Measurements from ENCODE around the gene CAPN15. TPM values are rescaled to one million over a fixed set of nuclear protein-coding genes. Genes with fewer than 3 reads are reported as not detected.

The CAPN15 gene
- total and polyA plus RNA-seq, 11 donors: 12.0 to 35.5 (median 20.3) TPM

DNA sequence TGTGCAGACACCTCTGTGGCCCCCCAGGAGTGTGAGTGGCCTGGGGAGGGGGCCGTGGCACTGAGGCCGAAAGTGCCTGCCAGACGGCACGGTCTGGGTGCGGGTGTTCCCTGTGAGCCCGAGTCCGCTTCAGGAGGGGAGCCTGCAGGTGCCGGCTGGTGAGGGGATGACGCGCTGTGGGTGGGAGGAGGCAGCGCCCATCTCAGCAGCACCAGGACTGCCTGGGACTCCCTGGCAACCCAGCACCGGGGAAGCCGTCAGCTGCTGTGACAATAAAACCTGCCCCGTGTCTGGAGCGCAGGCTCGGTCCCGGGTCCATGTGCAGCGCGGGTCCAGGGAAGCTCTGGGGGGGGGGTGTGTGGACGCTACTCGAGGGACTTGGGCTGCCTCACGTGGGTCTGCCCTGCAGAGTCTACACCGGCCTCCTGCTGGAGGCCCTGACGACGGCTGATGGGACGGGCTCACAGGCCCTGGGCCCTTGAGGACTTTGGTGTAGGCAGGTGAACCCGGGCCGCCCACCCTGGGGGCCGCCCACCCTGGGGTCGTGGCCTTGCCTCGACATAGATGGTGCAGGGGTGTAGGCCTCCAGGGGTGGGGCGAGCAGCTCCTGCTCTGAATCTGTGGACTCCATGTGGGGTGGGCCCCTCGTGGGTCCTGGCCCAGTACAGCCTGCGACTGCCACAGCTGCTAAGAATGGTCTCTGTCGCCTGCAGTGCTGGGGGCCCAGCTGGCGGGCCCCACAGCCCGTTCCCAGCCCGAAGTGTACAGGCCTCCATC, 56.5 kb downstream of the CAPN15 start:
- Histone ChIP-seq H3K27me3 (no peaks in the 10 kb centered on the region), H3K27ac (peak overlapping the region in 3 of 12 donors; percentile 24 to 67 (median 60)), H3K4me3 (no peak overlapping the region), H3K36me3 (peaks cover 0 to 8% (median 0%) of the 10 kb centered on the region in 9 donors), H3K9me3 (no peaks in the 10 kb centered on the region), H3K4me1 (peaks cover 5 to 52% (median 19%) of the 10 kb centered on the region in 12 donors)
- WGBS, 4 donors: 44 to 59% (median 53%) methylated on average over 12 to 38 of the region's 38 CpGs
- ATAC-seq: no peak
- no peak for TF ChIP-seq POLR2A (IDR thresholded peaks at IDR 0.05)
- TF ChIP-seq, protein P1, sequence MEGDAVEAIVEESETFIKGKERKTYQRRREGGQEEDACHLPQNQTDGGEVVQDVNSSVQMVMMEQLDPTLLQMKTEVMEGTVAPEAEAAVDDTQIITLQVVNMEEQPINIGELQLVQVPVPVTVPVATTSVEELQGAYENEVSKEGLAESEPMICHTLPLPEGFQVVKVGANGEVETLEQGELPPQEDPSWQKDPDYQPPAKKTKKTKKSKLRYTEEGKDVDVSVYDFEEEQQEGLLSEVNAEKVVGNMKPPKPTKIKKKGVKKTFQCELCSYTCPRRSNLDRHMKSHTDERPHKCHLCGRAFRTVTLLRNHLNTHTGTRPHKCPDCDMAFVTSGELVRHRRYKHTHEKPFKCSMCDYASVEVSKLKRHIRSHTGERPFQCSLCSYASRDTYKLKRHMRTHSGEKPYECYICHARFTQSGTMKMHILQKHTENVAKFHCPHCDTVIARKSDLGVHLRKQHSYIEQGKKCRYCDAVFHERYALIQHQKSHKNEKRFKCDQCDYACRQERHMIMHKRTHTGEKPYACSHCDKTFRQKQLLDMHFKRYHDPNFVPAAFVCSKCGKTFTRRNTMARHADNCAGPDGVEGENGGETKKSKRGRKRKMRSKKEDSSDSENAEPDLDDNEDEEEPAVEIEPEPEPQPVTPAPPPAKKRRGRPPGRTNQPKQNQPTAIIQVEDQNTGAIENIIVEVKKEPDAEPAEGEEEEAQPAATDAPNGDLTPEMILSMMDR (IDR thresholded peaks at IDR 0.05): no peak
- intact Hi-C loops (cut with DNase I): loop anchor here in 5 of 10 donors (5.0 to 10.0 kb wide), 3 partner anchors 61 to 78 kb away; partner anchors contain the start of genes MCRIP2 (in 2 of the 5) and WDR90 (in 2 of the 5)
- peak in 2 of 5 donors; percentile 33 to 63 for DNase-seq

DNA sequence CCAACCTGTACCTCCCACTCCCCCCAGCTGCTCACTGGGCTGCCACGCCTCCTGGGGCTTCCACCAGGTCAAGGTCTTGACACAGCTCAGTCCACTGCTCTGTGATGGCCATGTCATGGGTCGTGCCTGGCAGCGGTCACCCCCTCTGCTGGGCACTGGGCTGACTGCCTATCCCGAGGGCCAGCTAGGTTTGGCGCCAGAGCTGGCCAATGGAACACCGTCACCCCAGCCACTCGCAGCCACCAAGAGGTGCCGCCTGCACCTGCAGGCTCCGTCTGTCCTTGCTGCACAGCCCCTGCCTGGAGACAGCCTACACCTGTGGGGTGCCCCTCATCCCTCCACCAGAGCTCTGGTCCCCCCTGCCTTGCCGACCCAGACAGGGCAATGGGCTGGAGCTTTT, 57.8 kb downstream of the CAPN15 start:
- no peak for TF ChIP-seq POLR2A (IDR thresholded peaks at IDR 0.05)
- TF ChIP-seq, protein P1 (IDR thresholded peaks at IDR 0.05): no peak
- peak in 1 of 5 donors; percentile 30 for DNase-seq
- Histone ChIP-seq H3K9me3 (no peaks in the 10 kb centered on the region), H3K4me3 (no peak overlapping the region), H3K4me1 (peaks cover 5 to 51% (median 19%) of the 10 kb centered on the region in 12 donors), H3K27me3 (no peaks in the 10 kb centered on the region), H3K27ac (no peak overlapping the region), H3K36me3 (peaks cover 0 to 7% (median 0%) of the 10 kb centered on the region in 9 donors)
- WGBS, 4 donors: 19 to 26% (median 21%) methylated on average over 7 to 10 of the region's 10 CpGs
- ATAC-seq: no peak
- intact Hi-C loops (cut with DNase I): loop anchor here in 3 of 10 donors (10.0 kb wide), 2 partner anchors 59 to 69 kb away; partner anchors contain the start of genes MCRIP2 (in 2 of the 3) and WDR90 (in 2 of the 3)

DNA sequence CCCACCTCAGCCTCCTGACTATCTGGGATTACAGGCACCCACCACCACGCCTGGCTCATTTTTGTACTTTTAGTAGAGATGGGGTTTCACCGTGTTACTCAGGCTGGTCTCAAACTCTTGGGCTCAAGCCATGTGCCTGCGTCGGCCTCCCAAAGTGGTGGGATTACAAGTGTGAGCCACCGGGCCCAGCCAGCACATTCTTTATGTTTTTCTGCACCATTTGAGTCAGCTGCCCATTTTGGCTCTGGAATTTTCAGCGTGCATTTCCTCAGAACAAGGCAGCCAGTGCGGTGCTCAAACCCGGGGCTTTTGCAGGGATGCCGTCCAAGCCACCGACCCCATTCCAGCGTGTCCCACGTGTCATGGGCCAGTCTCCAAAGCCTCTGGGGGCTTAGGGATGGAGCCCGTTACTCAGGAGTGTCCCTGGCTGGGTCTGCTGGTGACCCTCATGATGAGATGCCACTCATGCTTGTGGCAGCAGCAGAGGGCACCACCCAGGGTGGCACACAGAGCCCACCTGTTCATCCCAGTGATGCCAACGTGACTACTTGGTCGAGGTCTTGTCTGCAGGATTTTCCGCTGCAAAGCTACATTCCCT, 58.6 kb downstream of the CAPN15 start:
- no peaks in the 10 kb centered on the region for H3K9me3 ChIP-seq
- H3K36me3 ChIP-seq: peaks cover 0 to 1% (median 0%) of the 10 kb centered on the region in 9 donors
- H3K4me3 ChIP-seq: no peak overlapping the region
- ATAC-seq (no peak), DNase-seq (peak in 1 of 5 donors; percentile 27)
- intact Hi-C loops (cut with DNase I): loop anchor here in 3 of 10 donors (10.0 kb wide), 2 partner anchors 59 to 69 kb away; partner anchors contain the start of genes MCRIP2 (in 2 of the 3) and WDR90 (in 2 of the 3)
- no peak overlapping the region for H3K27ac ChIP-seq
- peaks cover 5 to 59% (median 23%) of the 10 kb centered on the region in 12 donors for H3K4me1 ChIP-seq
- H3K27me3 ChIP-seq: no peaks in the 10 kb centered on the region
- TF ChIP-seq, protein P1 (IDR thresholded peaks at IDR 0.05): no peak
- WGBS, 4 donors: 40 to 56% (median 46%) methylated on average over 16 of the region's 16 CpGs

All from heart left ventricle (tissue), 16 donors.